GM11168 (cell line): ENCODE results near the gene MYCL.

Experiments used
- in situ Hi-C: fragments of 300-500 bp; cut with MboI; formaldehyde crosslinking; loops from one replicate; pipeline ENCODE4 v1.12.0; 2022; ENCODE audit warnings: low sequenced_read_pairs; ENCODE audit not compliant: unreplicated experiment

MYCL gene

GRCh38 chr1:39857126-39857878 lies 44.4 kb downstream of the MYCL start:
- in situ Hi-C loops = no loop called here

DNA sequence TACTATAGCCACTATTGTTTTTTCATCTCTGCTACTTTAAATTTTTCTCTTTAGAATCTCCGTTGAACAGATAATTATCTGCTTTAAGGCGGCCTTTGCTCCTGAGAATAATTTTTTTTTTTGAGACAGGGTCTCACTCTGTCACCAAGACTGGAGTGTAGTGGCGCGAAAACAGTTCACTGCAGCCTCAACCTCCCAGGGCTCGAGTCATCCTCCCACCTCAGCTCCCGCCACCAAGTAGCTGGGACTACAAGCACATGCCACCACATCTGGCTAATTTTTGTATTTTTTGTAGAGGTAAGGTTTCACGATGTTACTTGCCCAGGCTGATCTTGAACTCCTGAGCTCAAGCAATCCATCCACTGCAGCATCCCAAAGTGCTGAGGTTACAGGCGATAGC lies 47.0 kb downstream of the MYCL start:
- in situ Hi-C loops = no loop called here

GRCh38 chr1:39854314-39854713 lies 47.4 kb downstream of the MYCL start:
- in situ Hi-C loops = no loop called here

- in situ Hi-C loops = no loop called here
These were observed 48.8 kb downstream of the MYCL start for GRCh38 chr1:39852876-39853275.

DNA sequence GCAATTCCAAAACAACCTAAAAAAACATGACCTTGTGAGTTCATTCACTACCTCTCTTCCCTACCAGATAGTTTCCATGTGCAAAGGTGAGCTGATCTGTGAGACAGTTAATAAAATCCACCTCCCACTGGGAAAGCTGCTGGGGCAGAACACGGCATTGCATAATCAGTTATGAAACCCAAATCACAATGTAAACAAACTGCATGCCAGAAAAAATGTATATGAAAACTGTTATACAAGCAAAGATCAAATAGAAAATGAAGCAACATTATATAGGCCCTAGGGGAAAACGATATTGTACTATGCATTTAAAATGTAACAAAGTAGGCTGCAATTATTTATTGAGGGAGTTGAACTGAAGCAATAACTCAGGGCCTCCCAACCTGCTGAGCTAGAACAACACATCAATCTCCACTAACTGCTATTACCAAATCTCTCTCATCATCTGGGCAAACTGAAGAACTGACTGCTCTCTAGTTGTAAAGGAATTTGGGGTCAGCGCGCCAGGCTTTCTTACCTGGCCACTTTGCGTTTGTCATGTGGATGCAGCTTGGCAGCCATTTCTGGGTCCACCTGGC lies 49.4 kb downstream of the MYCL start:
- in situ Hi-C loops = no loop called here

GRCh38 chr1:39850606-39851216 lies 51.0 kb downstream of the MYCL start:
- in situ Hi-C loops = no loop called here

DNA sequence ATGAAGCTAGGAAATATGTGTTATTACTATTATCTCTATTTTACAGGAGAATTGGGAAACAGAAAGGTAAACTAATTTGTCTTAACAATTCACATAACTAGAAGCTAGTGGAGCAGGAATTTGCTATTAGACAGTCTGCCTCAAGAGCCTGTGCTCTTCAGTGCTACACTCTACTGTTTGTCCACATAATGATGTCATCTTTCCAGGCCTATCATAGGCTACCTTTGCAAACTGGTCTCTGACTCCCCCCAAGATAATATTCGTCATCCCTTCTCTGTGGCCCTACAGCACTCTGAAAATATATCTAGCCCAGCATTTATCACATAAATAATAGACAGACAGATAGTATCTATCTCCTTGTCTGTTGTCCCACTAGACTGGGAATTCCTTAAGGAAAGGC lies 52.5 kb downstream of the MYCL start:
- in situ Hi-C loops = no loop called here

GRCh38 chr1:39847940-39848339 lies 53.8 kb downstream of the MYCL start:
- in situ Hi-C loops = no loop called here

GRCh38 chr1:39846796-39847195 lies 54.9 kb downstream of the MYCL start:
- in situ Hi-C loops = no loop called here

GRCh38 chr1:39845569-39846566 lies 55.8 kb downstream of the MYCL start:
- in situ Hi-C loops = no loop called here
